HEK293 (cell line): Measurements from ENCODE around the gene RETREG2.
A peak's percentile ranks its signal among the peaks of the same experiment; 100 is the strongest.

Source experiments
- FEZF1 ChIP-seq: fragments of 450-650 bp; formaldehyde crosslinking; IDR thresholded peaks from 2 replicates; pipeline ENCODE4 v1.5.1; 2016; ENCODE audit warnings: missing biosample characterization, missing genetic modification characterization
- MEIS1 ChIP-seq: sonication (generic); formaldehyde crosslinking; IDR thresholded peaks from 2 replicates; pipeline ENCODE4 v1.8.1; 2022; ENCODE audit warnings: missing genetic modification reagents, mild to moderate bottlenecking, borderline replicate concordance
- MYNN ChIP-seq: fragments of 450-650 bp; formaldehyde crosslinking; IDR thresholded peaks from 2 replicates; pipeline ENCODE4 v1.5.1; 2016; ENCODE audit warnings: missing biosample characterization, missing genetic modification characterization, borderline replicate concordance
- PRDM1 ChIP-seq: fragments of 450-650 bp; formaldehyde crosslinking; IDR thresholded peaks from 2 replicates; pipeline ENCODE4; 2016; ENCODE audit warnings: missing biosample characterization, missing genetic modification characterization
- SALL2 ChIP-seq: fragments of 450-650 bp; formaldehyde crosslinking; IDR thresholded peaks from 2 replicates; pipeline ENCODE4 v1.5.0; 2017; ENCODE audit warnings: missing biosample characterization, mild to moderate bottlenecking, missing genetic modification characterization, borderline replicate concordance
- SP7 ChIP-seq: fragments of 450-650 bp; formaldehyde crosslinking; IDR thresholded peaks from 2 replicates; pipeline ENCODE4 v1.5.1; 2016; ENCODE audit warnings: missing biosample characterization, missing genetic modification characterization
- ZBTB17 ChIP-seq: fragments of 450-650 bp; formaldehyde crosslinking; IDR thresholded peaks from 2 replicates; pipeline ENCODE4 v1.5.1; 2016; ENCODE audit warnings: missing biosample characterization, missing genetic modification characterization
- ZNF202 ChIP-seq: fragments of 450-650 bp; formaldehyde crosslinking; IDR thresholded peaks from 2 replicates; pipeline ENCODE4 v1.5.1; 2016; ENCODE audit warnings: missing biosample characterization, missing genetic modification characterization, borderline replicate concordance
- ZNF214 ChIP-seq: fragments of 450-650 bp; formaldehyde crosslinking; IDR thresholded peaks from 2 replicates; pipeline ENCODE4 v1.5.1; 2017; ENCODE audit warnings: missing biosample characterization, mild to moderate bottlenecking, missing genetic modification characterization, borderline replicate concordance
- ZNF223 ChIP-seq: fragments of 450-650 bp; formaldehyde crosslinking; IDR thresholded peaks from 2 replicates; pipeline ENCODE4 v1.5.1; 2016; ENCODE audit warnings: missing biosample characterization, missing genetic modification characterization
- ZNF239 ChIP-seq: fragments of 450-650 bp; formaldehyde crosslinking; IDR thresholded peaks from 2 replicates; pipeline ENCODE4 v1.5.1; 2016; ENCODE audit warnings: missing biosample characterization, missing genetic modification characterization
- ZNF335 ChIP-seq: fragments of 450-650 bp; formaldehyde crosslinking; conservative IDR thresholded peaks from 2 replicates; pipeline ENCODE4 v1.5.1; 2016; ENCODE audit warnings: missing biosample characterization, missing genetic modification characterization
- ZNF404 ChIP-seq: fragments of 450-650 bp; formaldehyde crosslinking; IDR thresholded peaks from 2 replicates; pipeline ENCODE4 v1.5.1; 2017; ENCODE audit warnings: missing biosample characterization, missing genetic modification characterization
- ZNF416 ChIP-seq: fragments of 450-650 bp; formaldehyde crosslinking; IDR thresholded peaks from 2 replicates; pipeline ENCODE4 v1.5.1; 2016; ENCODE audit warnings: missing biosample characterization, missing genetic modification characterization
- ZNF48 ChIP-seq: fragments of 450-650 bp; formaldehyde crosslinking; IDR thresholded peaks from 2 replicates; pipeline ENCODE4 v1.5.1; 2016; ENCODE audit warnings: missing biosample characterization, missing genetic modification characterization
- ZNF544 ChIP-seq: fragments of 450-650 bp; formaldehyde crosslinking; IDR thresholded peaks from 2 replicates; pipeline ENCODE4 v1.5.0; 2017; ENCODE audit warnings: missing biosample characterization, missing genetic modification characterization
- ZNF747 ChIP-seq: fragments of 450-650 bp; formaldehyde crosslinking; IDR thresholded peaks from 2 replicates; pipeline ENCODE4 v1.5.1; 2016; ENCODE audit warnings: missing biosample characterization, missing genetic modification characterization
- ZNF843 ChIP-seq: fragments of 450-650 bp; formaldehyde crosslinking; IDR thresholded peaks from 2 replicates; pipeline ENCODE4 v1.5.1; 2016; ENCODE audit warnings: missing biosample characterization, missing genetic modification characterization
- ZSCAN16 ChIP-seq: fragments of 450-650 bp; formaldehyde crosslinking; IDR thresholded peaks from 2 replicates; pipeline ENCODE4 v1.5.1; 2016; ENCODE audit warnings: missing biosample characterization, missing genetic modification characterization
- TF ChIP-seq, protein P1 (sequence below): fragments of 450-650 bp; formaldehyde crosslinking; IDR thresholded peaks from 2 replicates; pipeline ENCODE4 v1.5.1; 2017; ENCODE audit warnings: missing biosample characterization, missing genetic modification characterization
- TF ChIP-seq, protein P2 (sequence below): fragments of 450-650 bp; IDR thresholded peaks from 2 replicates; pipeline ENCODE4 v1.5.1; 2018; ENCODE audit warnings: missing biosample characterization, mild to moderate bottlenecking, missing genetic modification characterization
- TF ChIP-seq, protein P3 (sequence below): fragments of 450-650 bp; formaldehyde crosslinking; IDR thresholded peaks from 2 replicates; pipeline ENCODE4 v1.5.1; 2016; ENCODE audit warnings: missing biosample characterization, missing genetic modification characterization
- TF ChIP-seq, protein P4 (sequence below): fragments of 450-650 bp; formaldehyde crosslinking; IDR thresholded peaks from 2 replicates; pipeline ENCODE4 v1.5.1; 2017; ENCODE audit warnings: missing biosample characterization, mild to moderate bottlenecking, missing genetic modification characterization, moderate library complexity
- TF ChIP-seq, protein P5 (sequence below): fragments of 450-650 bp; formaldehyde crosslinking; IDR thresholded peaks from 2 replicates; pipeline ENCODE4 v1.5.1; 2016; ENCODE audit warnings: missing biosample characterization, missing genetic modification characterization
- TF ChIP-seq, protein P6 (sequence below): fragments of 450-650 bp; formaldehyde crosslinking; IDR thresholded peaks from 2 replicates; pipeline ENCODE4 v1.5.1; 2017; ENCODE audit warnings: missing biosample characterization, missing genetic modification characterization
- TF ChIP-seq, protein P7 (sequence below): fragments of 450-650 bp; formaldehyde crosslinking; IDR thresholded peaks from 2 replicates; pipeline ENCODE4 v1.5.1; 2016; ENCODE audit warnings: missing biosample characterization, missing genetic modification characterization

RETREG2 gene

DNA sequence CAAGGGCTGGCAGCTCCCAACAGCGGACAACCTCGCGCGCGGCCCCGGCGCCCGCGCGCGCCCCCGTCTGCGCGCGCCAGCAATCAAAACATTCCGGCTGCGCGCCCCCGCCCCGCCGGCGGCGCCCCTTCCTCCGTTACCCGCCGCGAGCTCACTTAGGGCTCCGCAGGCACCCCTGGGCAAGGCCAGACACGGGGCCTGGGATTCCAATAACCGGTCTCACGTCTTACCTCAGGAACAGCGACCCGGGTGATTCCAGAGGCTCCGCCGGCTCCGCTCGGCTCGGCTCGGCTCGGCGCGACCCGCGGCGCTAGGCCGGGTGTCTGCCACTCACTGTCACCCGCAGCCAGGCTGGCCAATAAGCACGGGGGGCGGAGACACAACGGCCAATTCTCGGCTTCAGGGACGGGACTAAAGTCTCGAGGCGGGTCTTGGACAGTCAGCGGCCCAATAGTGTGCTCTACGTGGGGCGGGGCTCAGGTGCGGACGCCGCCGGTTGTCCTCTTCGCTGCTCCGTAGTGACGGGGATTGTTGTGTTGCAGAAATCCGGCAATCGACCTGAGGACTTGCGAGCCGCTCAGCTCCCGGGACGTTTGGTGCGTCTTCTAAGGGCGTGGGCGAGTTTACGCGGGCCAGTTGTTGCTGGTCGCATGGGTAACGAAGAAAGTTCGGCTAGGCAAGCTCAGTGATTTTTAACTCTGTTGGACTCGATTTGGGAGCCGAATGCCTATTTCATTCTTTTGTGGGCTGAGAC, 51.4 kb downstream of the RETREG2 start, which contains the start of the genes ANKZF1 and ATG9A (continued):
- TF ChIP-seq ZNF239 (tag by site-specific recombination) (no peak), ZNF335 (tag by site-specific recombination) (no peak), SP7 (tag by site-specific recombination) (peak; percentile 61), ZNF747 (no peak), ZNF843 (no peak), ZNF223 (no peak), ZBTB17 (tag by site-specific recombination) (peak; percentile 97), MEIS1 (CRISPR knock-in tag) (no peak), ZNF416 (tag by site-specific recombination) (no peak), MYNN (tag by site-specific recombination) (no peak), ZNF404 (tag by site-specific recombination) (no peak), ZNF214 (tag by site-specific recombination) (no peak), SALL2 (tag by site-specific recombination) (no peak), FEZF1 (peak; percentile 89), ZNF202 (tag by site-specific recombination) (no peak), ZNF544 (tag by site-specific recombination) (no peak), ZSCAN16 (tag by site-specific recombination) (no peak), ZNF48 (tag by site-specific recombination) (no peak), PRDM1 (tag by site-specific recombination) (no peak)
- TF ChIP-seq, protein P1, sequence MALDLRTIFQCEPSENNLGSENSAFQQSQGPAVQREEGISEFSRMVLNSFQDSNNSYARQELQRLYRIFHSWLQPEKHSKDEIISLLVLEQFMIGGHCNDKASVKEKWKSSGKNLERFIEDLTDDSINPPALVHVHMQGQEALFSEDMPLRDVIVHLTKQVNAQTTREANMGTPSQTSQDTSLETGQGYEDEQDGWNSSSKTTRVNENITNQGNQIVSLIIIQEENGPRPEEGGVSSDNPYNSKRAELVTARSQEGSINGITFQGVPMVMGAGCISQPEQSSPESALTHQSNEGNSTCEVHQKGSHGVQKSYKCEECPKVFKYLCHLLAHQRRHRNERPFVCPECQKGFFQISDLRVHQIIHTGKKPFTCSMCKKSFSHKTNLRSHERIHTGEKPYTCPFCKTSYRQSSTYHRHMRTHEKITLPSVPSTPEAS (tag by site-specific recombination): no peak
- TF ChIP-seq, protein P2, sequence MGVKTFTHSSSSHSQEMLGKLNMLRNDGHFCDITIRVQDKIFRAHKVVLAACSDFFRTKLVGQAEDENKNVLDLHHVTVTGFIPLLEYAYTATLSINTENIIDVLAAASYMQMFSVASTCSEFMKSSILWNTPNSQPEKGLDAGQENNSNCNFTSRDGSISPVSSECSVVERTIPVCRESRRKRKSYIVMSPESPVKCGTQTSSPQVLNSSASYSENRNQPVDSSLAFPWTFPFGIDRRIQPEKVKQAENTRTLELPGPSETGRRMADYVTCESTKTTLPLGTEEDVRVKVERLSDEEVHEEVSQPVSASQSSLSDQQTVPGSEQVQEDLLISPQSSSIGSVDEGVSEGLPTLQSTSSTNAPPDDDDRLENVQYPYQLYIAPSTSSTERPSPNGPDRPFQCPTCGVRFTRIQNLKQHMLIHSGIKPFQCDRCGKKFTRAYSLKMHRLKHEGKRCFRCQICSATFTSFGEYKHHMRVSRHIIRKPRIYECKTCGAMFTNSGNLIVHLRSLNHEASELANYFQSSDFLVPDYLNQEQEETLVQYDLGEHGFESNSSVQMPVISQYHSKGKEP (tag by site-specific recombination): no peak
- TF ChIP-seq, protein P3, sequence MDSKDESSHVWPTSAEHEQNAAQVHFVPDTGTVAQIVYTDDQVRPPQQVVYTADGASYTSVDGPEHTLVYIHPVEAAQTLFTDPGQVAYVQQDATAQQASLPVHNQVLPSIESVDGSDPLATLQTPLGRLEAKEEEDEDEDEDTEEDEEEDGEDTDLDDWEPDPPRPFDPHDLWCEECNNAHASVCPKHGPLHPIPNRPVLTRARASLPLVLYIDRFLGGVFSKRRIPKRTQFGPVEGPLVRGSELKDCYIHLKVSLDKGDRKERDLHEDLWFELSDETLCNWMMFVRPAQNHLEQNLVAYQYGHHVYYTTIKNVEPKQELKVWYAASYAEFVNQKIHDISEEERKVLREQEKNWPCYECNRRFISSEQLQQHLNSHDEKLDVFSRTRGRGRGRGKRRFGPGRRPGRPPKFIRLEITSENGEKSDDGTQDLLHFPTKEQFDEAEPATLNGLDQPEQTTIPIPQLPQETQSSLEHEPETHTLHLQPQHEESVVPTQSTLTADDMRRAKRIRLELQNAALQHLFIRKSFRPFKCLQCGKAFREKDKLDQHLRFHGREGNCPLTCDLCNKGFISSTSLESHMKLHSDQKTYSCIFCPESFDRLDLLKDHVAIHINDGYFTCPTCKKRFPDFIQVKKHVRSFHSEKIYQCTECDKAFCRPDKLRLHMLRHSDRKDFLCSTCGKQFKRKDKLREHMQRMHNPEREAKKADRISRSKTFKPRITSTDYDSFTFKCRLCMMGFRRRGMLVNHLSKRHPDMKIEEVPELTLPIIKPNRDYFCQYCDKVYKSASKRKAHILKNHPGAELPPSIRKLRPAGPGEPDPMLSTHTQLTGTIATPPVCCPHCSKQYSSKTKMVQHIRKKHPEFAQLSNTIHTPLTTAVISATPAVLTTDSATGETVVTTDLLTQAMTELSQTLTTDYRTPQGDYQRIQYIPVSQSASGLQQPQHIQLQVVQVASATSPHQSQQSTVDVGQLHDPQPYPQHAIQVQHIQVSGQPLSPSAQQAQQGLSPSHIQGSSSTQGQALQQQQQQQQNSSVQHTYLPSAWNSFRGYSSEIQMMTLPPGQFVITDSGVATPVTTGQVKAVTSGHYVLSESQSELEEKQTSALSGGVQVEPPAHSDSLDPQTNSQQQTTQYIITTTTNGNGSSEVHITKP (tag by site-specific recombination): no peak
- TF ChIP-seq, protein P4, sequence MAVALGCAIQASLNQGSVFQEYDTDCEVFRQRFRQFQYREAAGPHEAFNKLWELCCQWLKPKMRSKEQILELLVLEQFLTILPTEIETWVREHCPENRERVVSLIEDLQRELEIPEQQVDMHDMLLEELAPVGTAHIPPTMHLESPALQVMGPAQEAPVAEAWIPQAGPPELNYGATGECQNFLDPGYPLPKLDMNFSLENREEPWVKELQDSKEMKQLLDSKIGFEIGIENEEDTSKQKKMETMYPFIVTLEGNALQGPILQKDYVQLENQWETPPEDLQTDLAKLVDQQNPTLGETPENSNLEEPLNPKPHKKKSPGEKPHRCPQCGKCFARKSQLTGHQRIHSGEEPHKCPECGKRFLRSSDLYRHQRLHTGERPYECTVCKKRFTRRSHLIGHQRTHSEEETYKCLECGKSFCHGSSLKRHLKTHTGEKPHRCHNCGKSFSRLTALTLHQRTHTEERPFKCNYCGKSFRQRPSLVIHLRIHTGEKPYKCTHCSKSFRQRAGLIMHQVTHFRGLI: no peak
- TF ChIP-seq, protein P5, sequence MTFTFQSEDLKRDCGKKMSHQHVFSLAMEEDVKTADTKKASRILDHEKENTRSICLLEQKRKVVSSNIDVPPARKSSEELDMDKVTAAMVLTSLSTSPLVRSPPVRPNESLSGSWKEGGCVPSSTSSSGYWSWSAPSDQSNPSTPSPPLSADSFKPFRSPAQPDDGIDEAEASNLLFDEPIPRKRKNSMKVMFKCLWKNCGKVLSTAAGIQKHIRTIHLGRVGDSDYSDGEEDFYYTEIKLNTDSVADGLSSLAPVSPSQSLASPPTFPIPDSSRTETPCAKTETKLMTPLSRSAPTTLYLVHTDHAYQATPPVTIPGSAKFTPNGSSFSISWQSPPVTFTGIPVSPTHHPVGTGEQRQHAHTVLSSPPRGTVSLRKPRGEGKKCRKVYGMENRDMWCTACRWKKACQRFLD (tag by site-specific recombination): no peak
- TF ChIP-seq, protein P6, sequence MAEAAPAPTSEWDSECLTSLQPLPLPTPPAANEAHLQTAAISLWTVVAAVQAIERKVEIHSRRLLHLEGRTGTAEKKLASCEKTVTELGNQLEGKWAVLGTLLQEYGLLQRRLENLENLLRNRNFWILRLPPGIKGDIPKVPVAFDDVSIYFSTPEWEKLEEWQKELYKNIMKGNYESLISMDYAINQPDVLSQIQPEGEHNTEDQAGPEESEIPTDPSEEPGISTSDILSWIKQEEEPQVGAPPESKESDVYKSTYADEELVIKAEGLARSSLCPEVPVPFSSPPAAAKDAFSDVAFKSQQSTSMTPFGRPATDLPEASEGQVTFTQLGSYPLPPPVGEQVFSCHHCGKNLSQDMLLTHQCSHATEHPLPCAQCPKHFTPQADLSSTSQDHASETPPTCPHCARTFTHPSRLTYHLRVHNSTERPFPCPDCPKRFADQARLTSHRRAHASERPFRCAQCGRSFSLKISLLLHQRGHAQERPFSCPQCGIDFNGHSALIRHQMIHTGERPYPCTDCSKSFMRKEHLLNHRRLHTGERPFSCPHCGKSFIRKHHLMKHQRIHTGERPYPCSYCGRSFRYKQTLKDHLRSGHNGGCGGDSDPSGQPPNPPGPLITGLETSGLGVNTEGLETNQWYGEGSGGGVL (tag by site-specific recombination): no peak
- TF ChIP-seq, protein P7, sequence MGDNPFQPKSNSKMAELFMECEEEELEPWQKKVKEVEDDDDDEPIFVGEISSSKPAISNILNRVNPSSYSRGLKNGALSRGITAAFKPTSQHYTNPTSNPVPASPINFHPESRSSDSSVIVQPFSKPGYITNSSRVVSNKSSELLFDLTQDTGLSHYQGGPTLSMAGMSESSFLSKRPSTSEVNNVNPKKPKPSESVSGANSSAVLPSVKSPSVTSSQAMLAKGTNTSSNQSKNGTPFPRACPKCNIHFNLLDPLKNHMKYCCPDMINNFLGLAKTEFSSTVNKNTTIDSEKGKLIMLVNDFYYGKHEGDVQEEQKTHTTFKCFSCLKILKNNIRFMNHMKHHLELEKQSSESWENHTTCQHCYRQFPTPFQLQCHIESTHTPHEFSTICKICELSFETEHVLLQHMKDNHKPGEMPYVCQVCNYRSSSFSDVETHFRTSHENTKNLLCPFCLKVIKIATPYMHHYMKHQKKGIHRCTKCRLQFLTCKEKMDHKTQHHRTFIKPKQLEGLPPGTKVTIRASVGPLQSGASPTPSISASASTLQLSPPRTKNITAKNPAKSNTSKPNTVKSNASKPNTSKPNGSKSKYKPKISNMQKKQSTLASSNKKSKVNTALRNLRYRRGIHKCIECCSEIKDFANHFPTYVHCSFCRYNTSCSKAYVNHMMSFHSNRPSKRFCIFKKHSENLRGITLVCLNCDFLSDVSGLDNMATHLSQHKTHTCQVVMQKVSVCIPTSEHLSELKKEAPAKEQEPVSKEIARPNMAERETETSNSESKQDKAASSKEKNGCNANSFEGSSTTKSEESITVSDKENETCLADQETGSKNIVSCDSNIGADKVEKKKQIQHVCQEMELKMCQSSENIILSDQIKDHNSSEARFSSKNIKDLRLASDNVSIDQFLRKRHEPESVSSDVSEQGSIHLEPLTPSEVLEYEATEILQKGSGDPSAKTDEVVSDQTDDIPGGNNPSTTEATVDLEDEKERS (tag by site-specific recombination): no peak
